Upper lobe of right lung (tissue), 1 donor: ENCODE data around the gene PDCD5. TPM values are rescaled to one million over a fixed set of nuclear protein-coding genes. Genes with fewer than 3 reads are reported as not detected.
A peak's percentile ranks its signal among the peaks of the same experiment; 100 is the strongest.
"Not testable (repeated sequence)": the region's sequence is repeated elsewhere in the genome, so short reads cannot be mapped to it uniquely, and the experiment has no call there.

ENCODE experiments used
- ATAC-seq: fragments of 200-7000 bp; cut with Tn5 transposase; one replicate; pipeline ENCODE4 v1.9.1; 2020; ENCODE audit warnings: mild to moderate bottlenecking, moderate library complexity
- DNase-seq: peaks from one replicate; pipeline ENCODE4 v3.0.0-alpha.2; 2020
- H3K27ac ChIP-seq: fragments of 200-600 bp; one replicate; pipeline ENCODE4 v1.8.0; 2022
- H3K27me3 ChIP-seq: fragments of 200-600 bp; one replicate; pipeline ENCODE4 v1.8.0; 2022; ENCODE audit warnings: mild to moderate bottlenecking
- H3K36me3 ChIP-seq: fragments of 200-600 bp; one replicate; pipeline ENCODE4 v1.8.0; 2022
- H3K4me1 ChIP-seq: fragments of 200-600 bp; one replicate; pipeline ENCODE4 v1.8.0; 2022
- H3K4me3 ChIP-seq: fragments of 200-600 bp; one replicate; pipeline ENCODE4 v1.8.0; 2022; ENCODE audit warnings: mild to moderate bottlenecking
- H3K9me3 ChIP-seq: fragments of 200-600 bp; one replicate; pipeline ENCODE4 v1.8.0; 2022
- intact Hi-C: fragments of 100-400 bp; cut with DNase I; formaldehyde crosslinking; loops from one replicate; pipeline ENCODE4 v1.11.0; 2022
- total RNA-seq: library from RNA; stranded (reverse); fragmentation: NEBNext Ultra II Directional; extraction: Animal tissue kit (Norgen Biotek cat#: 25700); gene quantifications from one replicate; pipeline ENCODE4 v1.2.1, GENCODE V29; 2021
- TF ChIP-seq, protein P1 (sequence below): fragments of 200-600 bp; IDR thresholded peaks from one replicate; pipeline ENCODE4 v1.8.0; 2022; ENCODE audit warnings: antibody characterized with exemption
- donor health status: DM: no; HTN: yes; CAD: no; lungs with severe emphysema.

Gene PDCD5
- total RNA-seq, 1 donor from 2014 or later = 57.7 TPM

DNA sequence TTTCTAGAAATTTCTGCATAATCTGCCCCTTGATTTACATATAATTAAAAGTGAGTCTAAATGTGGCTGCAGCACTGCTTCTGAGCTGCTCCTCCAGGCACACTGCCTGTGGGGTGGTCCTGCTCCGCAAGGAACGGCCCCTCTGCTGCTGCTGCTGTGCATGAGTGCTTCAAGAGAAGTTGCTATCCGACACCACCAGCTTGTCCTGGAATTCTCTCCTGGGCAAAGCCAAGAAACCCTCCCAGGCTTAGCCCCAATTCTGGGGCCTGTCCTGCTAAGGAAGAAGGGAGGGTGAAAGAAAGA, 7.5 kb upstream of the PDCD5 start:
- intact Hi-C loops = loop anchor here (10.0 kb wide), 1 partner anchor 229 kb away; the partner anchor contains the start of gene ZNF507
- Histone ChIP-seq H3K27me3 (peaks cover 14% of the 10 kb centered on the region), H3K36me3 (no peaks in the 10 kb centered on the region), H3K4me3 (no peak overlapping the region), H3K4me1 (no peaks in the 10 kb centered on the region), H3K27ac (no peak overlapping the region), H3K9me3 (no peaks in the 10 kb centered on the region)
- ATAC-seq = no peak
- no peak for DNase-seq
- TF ChIP-seq, protein P1, sequence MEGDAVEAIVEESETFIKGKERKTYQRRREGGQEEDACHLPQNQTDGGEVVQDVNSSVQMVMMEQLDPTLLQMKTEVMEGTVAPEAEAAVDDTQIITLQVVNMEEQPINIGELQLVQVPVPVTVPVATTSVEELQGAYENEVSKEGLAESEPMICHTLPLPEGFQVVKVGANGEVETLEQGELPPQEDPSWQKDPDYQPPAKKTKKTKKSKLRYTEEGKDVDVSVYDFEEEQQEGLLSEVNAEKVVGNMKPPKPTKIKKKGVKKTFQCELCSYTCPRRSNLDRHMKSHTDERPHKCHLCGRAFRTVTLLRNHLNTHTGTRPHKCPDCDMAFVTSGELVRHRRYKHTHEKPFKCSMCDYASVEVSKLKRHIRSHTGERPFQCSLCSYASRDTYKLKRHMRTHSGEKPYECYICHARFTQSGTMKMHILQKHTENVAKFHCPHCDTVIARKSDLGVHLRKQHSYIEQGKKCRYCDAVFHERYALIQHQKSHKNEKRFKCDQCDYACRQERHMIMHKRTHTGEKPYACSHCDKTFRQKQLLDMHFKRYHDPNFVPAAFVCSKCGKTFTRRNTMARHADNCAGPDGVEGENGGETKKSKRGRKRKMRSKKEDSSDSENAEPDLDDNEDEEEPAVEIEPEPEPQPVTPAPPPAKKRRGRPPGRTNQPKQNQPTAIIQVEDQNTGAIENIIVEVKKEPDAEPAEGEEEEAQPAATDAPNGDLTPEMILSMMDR = no peak

DNA sequence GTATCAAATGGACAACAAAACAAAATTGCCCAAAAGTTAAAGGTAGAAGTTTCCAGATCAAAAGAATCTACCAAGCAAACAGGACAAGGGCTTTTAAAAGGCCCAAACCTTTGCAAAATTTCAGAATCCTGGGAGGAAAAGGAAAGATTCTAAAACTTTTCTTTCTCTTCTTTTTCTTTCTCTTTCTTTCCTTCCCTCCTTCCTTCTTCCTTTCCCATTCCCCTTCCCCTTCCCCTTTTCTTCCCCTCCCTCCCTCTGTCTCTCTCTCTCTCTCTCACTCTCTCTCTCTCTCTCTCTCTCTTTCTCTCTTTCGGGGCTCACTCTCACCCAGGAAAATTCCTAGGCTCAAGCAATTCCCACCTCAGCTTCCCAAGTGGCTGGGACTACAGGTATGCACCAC, 4.2 kb upstream of the PDCD5 start:
- ATAC-seq (no peak), DNase-seq (no peak)
- Histone ChIP-seq H3K27ac (no peak overlapping the region), H3K4me3 (no peak overlapping the region), H3K9me3 (no peaks in the 10 kb centered on the region), H3K4me1 (peaks cover under 1% of the 10 kb centered on the region), H3K27me3 (no peaks in the 10 kb centered on the region), H3K36me3 (no peaks in the 10 kb centered on the region)
- TF ChIP-seq, protein P1 = no peak
- intact Hi-C loops = loop anchor here (10.0 kb wide), 1 partner anchor 232 kb away; the partner anchor contains the start of gene ZNF507

DNA sequence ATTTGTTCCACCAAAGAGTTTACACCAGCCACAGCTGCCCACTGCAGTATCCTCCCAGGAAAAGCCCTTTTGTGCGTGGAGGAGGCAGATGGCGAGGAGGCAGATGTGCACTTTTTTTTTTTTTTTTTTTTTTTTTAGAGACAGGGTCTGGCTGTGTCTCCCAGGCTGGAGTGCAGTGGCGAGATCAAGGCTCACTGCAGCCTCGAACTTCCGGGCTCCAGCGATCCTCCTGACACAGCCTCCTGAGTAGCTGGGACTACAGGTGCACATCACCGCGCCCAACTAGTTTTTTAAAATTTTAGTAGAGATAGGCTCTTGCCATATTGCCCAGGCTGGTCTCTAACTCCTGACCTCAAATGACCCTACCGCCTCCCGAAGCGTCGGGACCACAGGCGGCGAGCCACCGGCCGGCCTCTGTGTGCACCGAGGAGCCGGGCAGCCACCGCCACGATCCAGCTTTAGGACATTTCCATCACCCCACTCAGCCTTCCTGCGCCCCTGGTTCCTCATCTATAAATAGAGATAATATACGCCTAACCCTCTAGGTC, 563 bp upstream of the PDCD5 start:
- DNase-seq = no peak
- no peaks in the 10 kb centered on the region for H3K27me3 ChIP-seq
- peak; percentile 15 for ATAC-seq
- intact Hi-C loops = no loop called here
- H3K4me1 ChIP-seq = peaks cover 8% of the 10 kb centered on the region
- peak overlapping the region; percentile 86 for H3K27ac ChIP-seq
- TF ChIP-seq, protein P1 = no peak
- H3K9me3 ChIP-seq = no peaks in the 10 kb centered on the region
- peaks cover 15% of the 10 kb centered on the region for H3K36me3 ChIP-seq
- H3K4me3 ChIP-seq = peak overlapping the region; percentile 77

DNA sequence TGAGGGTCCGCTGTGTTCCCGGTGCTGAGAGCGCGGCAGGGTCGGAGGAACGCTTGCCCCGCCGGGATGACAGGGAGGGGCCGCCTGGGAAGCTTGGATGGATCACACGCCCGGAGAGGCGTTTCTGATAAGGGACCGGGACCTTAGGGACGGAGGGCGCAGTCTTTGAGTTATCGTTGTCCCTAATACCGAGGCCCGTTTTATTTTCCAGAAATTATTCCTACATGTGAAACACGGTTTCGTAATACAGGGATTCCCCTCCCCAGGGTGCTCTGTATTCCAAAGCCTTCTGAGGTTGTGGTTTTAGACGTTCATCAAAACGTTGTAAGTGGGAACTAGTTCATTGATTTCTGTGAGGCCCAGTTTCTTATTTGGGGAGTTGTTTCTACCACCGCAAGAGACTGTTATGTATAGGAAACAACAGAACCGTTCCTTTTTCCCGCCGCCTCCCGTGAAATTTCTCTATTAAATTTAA, 752 bp downstream of the PDCD5 start:
- intact Hi-C loops = no loop called here
- no peak for DNase-seq
- Histone ChIP-seq H3K4me3 (peak overlapping the region; percentile 77), H3K4me1 (peaks cover 8% of the 10 kb centered on the region), H3K36me3 (peaks cover 28% of the 10 kb centered on the region), H3K9me3 (no peaks in the 10 kb centered on the region), H3K27ac (peak overlapping the region; percentile 86), H3K27me3 (no peaks in the 10 kb centered on the region)
- TF ChIP-seq, protein P1 = no peak
- peak; percentile 0 for ATAC-seq

DNA sequence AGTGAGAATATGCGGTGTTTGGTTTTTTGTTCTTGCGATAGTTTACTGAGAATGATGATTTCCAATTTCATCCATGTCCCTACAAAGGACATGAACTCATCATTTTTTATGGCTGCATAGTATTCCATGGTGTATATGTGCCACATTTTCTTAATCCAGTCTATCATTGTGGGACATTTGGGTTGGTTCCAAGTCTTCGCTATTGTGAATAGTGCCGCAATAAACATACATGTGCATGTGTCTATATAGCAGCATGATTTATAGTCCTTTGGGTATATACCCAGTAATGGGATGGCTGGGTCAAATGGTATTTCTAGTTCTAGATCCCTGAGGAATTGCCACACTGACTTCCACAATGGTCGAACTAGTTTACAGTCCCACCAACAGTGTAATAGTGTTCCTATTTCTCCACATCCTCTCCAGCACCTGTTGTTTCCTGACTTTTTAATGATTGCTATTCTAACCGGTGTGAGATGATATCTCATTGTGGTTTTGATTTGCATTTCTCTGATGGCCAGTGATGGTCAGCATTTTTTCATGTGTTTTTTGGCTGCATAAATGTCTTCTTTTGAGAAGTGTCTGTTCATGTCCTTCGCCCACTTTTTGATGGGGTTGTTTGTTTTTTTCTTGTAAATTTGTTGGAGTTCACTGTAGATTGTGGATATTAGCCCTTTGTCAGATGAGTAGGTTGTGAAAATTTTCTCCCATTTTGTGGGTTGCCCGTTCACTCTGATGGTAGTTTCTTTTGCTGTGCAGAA, 6.9 kb downstream of the PDCD5 start:
- intact Hi-C loops, H3K27me3 ChIP-seq, DNase-seq, ATAC-seq, H3K4me3 ChIP-seq, H3K4me1 ChIP-seq, H3K27ac ChIP-seq, H3K9me3 ChIP-seq: not testable (repeated sequence)
- H3K36me3 ChIP-seq = peaks cover 35% of the 10 kb centered on the region

DNA sequence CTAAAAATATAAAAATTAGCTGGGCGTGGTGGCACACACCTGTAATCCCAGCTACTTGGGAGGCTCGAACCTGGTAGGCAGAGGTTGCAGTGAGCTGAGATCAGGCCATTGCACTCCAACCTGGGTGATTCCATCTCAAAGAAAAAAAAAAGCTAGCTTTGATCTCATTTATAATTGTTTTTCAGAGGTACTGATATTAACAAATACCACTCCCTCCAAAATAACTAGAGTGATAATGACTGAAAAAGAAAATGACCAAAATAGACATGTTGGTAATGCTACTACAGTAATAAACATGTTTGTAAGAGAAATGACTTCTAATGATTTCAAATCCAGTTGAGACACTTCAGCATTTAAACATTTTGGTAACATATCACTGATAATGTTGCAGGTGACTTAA, 13.0 kb downstream of the PDCD5 start:
- H3K9me3 ChIP-seq = no peaks in the 10 kb centered on the region
- no peaks in the 10 kb centered on the region for H3K27me3 ChIP-seq
- peaks cover 61% of the 10 kb centered on the region for H3K36me3 ChIP-seq
- no peak for ATAC-seq
- no peak overlapping the region for H3K4me3 ChIP-seq
- DNase-seq = no peak
- H3K27ac ChIP-seq = no peak overlapping the region
- TF ChIP-seq, protein P1 = no peak
- intact Hi-C loops = no loop called here
- H3K4me1 ChIP-seq = no peaks in the 10 kb centered on the region
